ENCODE data around the gene SLA2. TPM values are rescaled to one million over a fixed set of nuclear protein-coding genes. Genes with fewer than 3 reads are reported as not detected.
A peak's percentile ranks its signal among the peaks of the same experiment; 100 is the strongest.

Gene SLA2
- total and polyA plus RNA-seq, 2 of the 8 experiments (the other 6 are each of a cell fraction or from before 2014, with no cell fraction given): 0.18 TPM; not detected in 1

- TF ChIP-seq RNF2 (IDR thresholded peaks at IDR 0.05; ENCODE audit: borderline replicate concordance, low read depth, low read length, missing control alignments, poor library complexity, severe bottlenecking) (no peak), EGR1 (IDR thresholded peaks at IDR 0.05; ENCODE audit: borderline replicate concordance, low read depth, low read length) (no peak), TAF1 (IDR thresholded peaks at IDR 0.05; ENCODE audit: low read depth, low read length) (no peak), TBP (IDR thresholded peaks at IDR 0.05; ENCODE audit: low read depth, low read length) (no peak), E2F6 (IDR thresholded peaks at IDR 0.05) (peak; percentile 27), RBBP5 (IDR thresholded peaks at IDR 0.05; ENCODE audit: borderline replicate concordance, low read depth, low read length) (peak; percentile 93; the same call in 1 of the 2 replicates), EZH2 (IDR thresholded peaks at IDR 0.05; ENCODE audit: low read depth, low read length, severe bottlenecking) (no peak), ATF2 (IDR thresholded peaks at IDR 0.05; ENCODE audit: low read length) (no peak), CHD1 (IDR thresholded peaks at IDR 0.05; ENCODE audit: low read depth, low read length) (no peak), ASH2L (IDR thresholded peaks at IDR 0.05; ENCODE audit: low read length) (peak; percentile 98), RAD21 (IDR thresholded peaks at IDR 0.05 in 1 of 2, conservative IDR thresholded peaks at IDR 0.05 in 1 of 2; ENCODE audit: low read depth in 2 of 2, low read length in 2 of 2) (no peak; a peak in 2 of 4 replicates), CEBPB (IDR thresholded peaks at IDR 0.05; ENCODE audit: low read depth, low read length) (no peak), KDM1A (IDR thresholded peaks at IDR 0.05; ENCODE audit: borderline replicate concordance, low read length) (no peak; the same call in none of the 2 replicates), POU5F1 (IDR thresholded peaks at IDR 0.05; ENCODE audit: low read depth, low read length) (0 out of 2 replicates have a peak, but pooled peaks have one; percentile 19), HDAC2 (IDR thresholded peaks at IDR 0.05; ENCODE audit: borderline replicate concordance in 1 of 2, low read depth in 2 of 2, low read length in 2 of 2) (0 out of 4 replicates have a peak, but pooled peaks of 1 of the 2 experiments have one; percentile 56), SP2 (IDR thresholded peaks at IDR 0.05; ENCODE audit: low read length) (no peak), SP1 (IDR thresholded peaks at IDR 0.05; ENCODE audit: low read depth, low read length) (peak; percentile 78; the same call in 1 of the 2 replicates), JUN (IDR thresholded peaks at IDR 0.05; ENCODE audit: low read depth, low read length) (no peak), CTBP2 (IDR thresholded peaks at IDR 0.05; ENCODE audit: borderline replicate concordance, insufficient read depth, insufficient read length, low read length) (no peak), GTF2F1 (IDR thresholded peaks at IDR 0.05; ENCODE audit: borderline replicate concordance, low read depth, low read length) (no peak), JUND (IDR thresholded peaks at IDR 0.05; ENCODE audit: low read length) (0 out of 2 replicates have a peak, but pooled peaks have one; percentile 14)
Measured at GRCh38 chr20:36585410-36586125, 60.4 kb downstream of the SLA2 start (continued).
